Measurements from ENCODE around the gene HYAL3. TPM values are rescaled to one million over a fixed set of nuclear protein-coding genes. Genes with fewer than 3 reads are reported as not detected.
"Not testable (repeated sequence)": the region's sequence is repeated elsewhere in the genome, so short reads cannot be mapped to it uniquely, and the experiment has no call there.

HYAL3 gene
- total and polyA plus RNA-seq, 8 donors = 1.3 to 7.9 (median 4.4) TPM; not detected in 2

- intact Hi-C loops (cut with DNase I; ENCODE audit: low total_unique reads) = no loop called here
- Histone ChIP-seq H3K27me3 (no peaks in the 10 kb centered on the region), H3K27ac (peak overlapping the region; percentile 48 to 95 (median 61)), H3K4me1 (peaks cover 39 to 65% (median 55%) of the 10 kb centered on the region in 4 donors), H3K36me3 (peaks cover 12 to 42% (median 37%) of the 10 kb centered on the region in 4 donors), H3K9me3 (no peaks in the 10 kb centered on the region), H3K4me3 (no peak overlapping the region)
- 33 to 67% (median 41%) methylated on average over 3 of the region's 3 CpGs for WGBS, 5 donors
- peak in 1 of 2 donors; percentile 81 for DNase-seq
- TF ChIP-seq POLR2AphosphoS5 (IDR thresholded peaks at IDR 0.05) (peak in 1 of 3 donors; percentile 29), CTCF (IDR thresholded peaks at IDR 0.05) (no peak)
Measured at GRCh38 chr3:50314342-50314741, 15.1 kb upstream of the HYAL3 start.

- H3K9me3 ChIP-seq; intact Hi-C loops (cut with DNase I; ENCODE audit: low total_unique reads); H3K4me3 ChIP-seq; H3K27me3 ChIP-seq; DNase-seq: not testable (repeated sequence)
- Histone ChIP-seq H3K27ac (peak overlapping the region in 2 of 5 donors; percentile 46), H3K4me1 (peaks cover 16 to 42% (median 32%) of the 10 kb centered on the region in 4 donors), H3K36me3 (peaks cover 3 to 28% (median 20%) of the 10 kb centered on the region in 4 donors)
- WGBS, 5 donors = 85 to 95% (median 91%) methylated on average over 11 to 32 of the region's 32 CpGs; no CpG with 5 or more reads in 1 of the 5 donors
Measured at GRCh38 chr3:50312041-50312440, 12.8 kb upstream of the HYAL3 start.

GRCh38 chr3:50304601-50305000 lies 5.4 kb upstream of the HYAL3 start:
- DNase-seq = peak in 1 of 2 donors; percentile 5
- TF ChIP-seq POLR2AphosphoS5 (IDR thresholded peaks at IDR 0.05) = no peak
- no peak for TF ChIP-seq POLR2A (IDR thresholded peaks at IDR 0.05)
- TF ChIP-seq CTCF (IDR thresholded peaks at IDR 0.05) = no peak
- no peak for TF ChIP-seq EP300 (IDR thresholded peaks at IDR 0.05)
- Histone ChIP-seq H3K4me3 (no peak overlapping the region), H3K9me3 (no peaks in the 10 kb centered on the region), H3K27ac (no peak overlapping the region), H3K36me3 (peaks cover 0 to 6% (median 0%) of the 10 kb centered on the region in 4 donors), H3K4me1 (peaks cover 25 to 47% (median 42%) of the 10 kb centered on the region in 4 donors), H3K27me3 (no peaks in the 10 kb centered on the region)
- intact Hi-C loops (cut with DNase I; ENCODE audit: low total_unique reads) = no loop called here

- intact Hi-C loops (cut with DNase I; ENCODE audit: low total_unique reads) = no loop called here
- Histone ChIP-seq H3K4me1 (peaks cover 32 to 53% (median 49%) of the 10 kb centered on the region in 4 donors), H3K36me3 (no peaks in the 10 kb centered on the region), H3K9me3 (no peaks in the 10 kb centered on the region), H3K27me3 (no peaks in the 10 kb centered on the region), H3K27ac (peak within 1 kb of the TSS; percentile 64 to 96 (median 85)), H3K4me3 (peak within 1 kb of the TSS; percentile 19 to 36 (median 27))
- peak; percentile 78 to 86 for DNase-seq
- 35 to 53% (median 41%) methylated on average over 11 to 14 of the region's 14 CpGs for WGBS, 5 donors
- no peak for TF ChIP-seq EP300 (IDR thresholded peaks at IDR 0.05)
- TF ChIP-seq CTCF (IDR thresholded peaks at IDR 0.05) = peak in 1 of 7 experiments; percentile 21
- peak; percentile 28 to 52 (median 47) for TF ChIP-seq POLR2AphosphoS5 (IDR thresholded peaks at IDR 0.05)
Measured at GRCh38 chr3:50303013-50303815, 4.0 kb upstream of the HYAL3 start, which contains the start of gene HYAL1. HYAL1 (minus strand) TSS chr3:50303574; CDS start chr3:50302956, 618 bp downstream.
